Esophagus muscularis mucosa (tissue), 4 donors: ENCODE measurements around the gene PTPRD. TPM values are rescaled to one million over a fixed set of nuclear protein-coding genes. Genes with fewer than 3 reads are reported as not detected.

Experiments used
- DNase-seq: peaks from one replicate; pipeline ENCODE4 v3.0.0-alpha.2; 2017; ENCODE audit errors: extremely low spot score
- H3K27ac ChIP-seq, 4 donors: fragments of 200-600 bp; sonication (generic); replicated peaks in 1 of 4; 1 replicate in 3 of 4; 2 replicates in 1 of 4; pipeline ENCODE4 v1.5.1; 2016 to 2019; ENCODE audit warnings: mild to moderate bottlenecking in 1 of 4
- H3K27me3 ChIP-seq, 4 donors: fragments of 200-600 bp; sonication (generic); one replicate each; pipeline versions ENCODE4 v1.5.1 to v1.6.0; 2016 to 2019
- H3K36me3 ChIP-seq, 4 donors: fragments of 200-600 bp; sonication (generic); one replicate each; pipeline ENCODE4 v1.5.1; 2016 to 2019
- H3K4me1 ChIP-seq, 4 donors: fragments of 200-600 bp; sonication (generic); one replicate each; pipeline ENCODE4 v1.5.1; 2016 to 2019
- H3K4me3 ChIP-seq, 4 donors: fragments of 200-600 bp; sonication (generic); 1 replicate in 2 of 4; 2 replicates in 2 of 4; pipeline ENCODE4 v1.5.1; 2016 to 2019; ENCODE audit warnings: mild to moderate bottlenecking in 4 of 4, moderate library complexity in 1 of 4
- H3K9me3 ChIP-seq, 4 donors: fragments of 200-600 bp; sonication (generic); 1 replicate in 3 of 4; 2 replicates in 1 of 4; pipeline ENCODE4 v1.5.1; 2016 to 2019
- EP300 ChIP-seq: sonication (generic); formaldehyde crosslinking; IDR thresholded peaks from one replicate; pipeline ENCODE4 v1.6.1; 2017; ENCODE audit warnings: antibody characterized with exemption
- POLR2A ChIP-seq: fragments of 450-650 bp; IDR thresholded peaks from one replicate; pipeline ENCODE4 v1.6.1; 2017; ENCODE audit warnings: antibody characterized with exemption, moderate library complexity, mild to moderate bottlenecking, low read depth
- POLR2AphosphoS5 ChIP-seq, 2 donors: sonication (generic); formaldehyde crosslinking; IDR thresholded peaks; one replicate each; pipeline ENCODE4 v1.6.1; 2017; ENCODE audit warnings: antibody characterized with exemption in 2 of 2
- WGBS: methylation state at CpG from one replicate; pipeline ENCODE4 v1.1.5; 2018; 5-methylcytosine and 5-hydroxymethylcytosine counted together
- intact Hi-C: fragments of 100-400 bp; cut with DNase I; formaldehyde crosslinking; loops from one replicate; pipeline ENCODE4 v1.15.1; 2023
- total RNA-seq, 4 donors: library from RNA; depleted of rRNA; stranded (reverse); fragments of >200 nt; gene quantifications; one replicate each; pipeline versions ENCODE4 v1.1.0 to v1.2.1, GENCODE V29; 2016
- TF ChIP-seq, protein P1 (sequence below), 3 experiments: fragments of 200-600 bp in 2 of 3; fragments of 450-650 bp in 1 of 3; sonication (generic) in 2 of 3; IDR thresholded peaks; one replicate each; pipeline ENCODE4 v1.5.1; 2017 to 2019; ENCODE audit warnings: antibody characterized with exemption in 3 of 3, mild to moderate bottlenecking in 2 of 3, moderate library complexity in 1 of 3

The PTPRD gene
- total RNA-seq, 4 donors from 2014 or later: 4.1 to 6.6 (median 5.0) TPM

DNA sequence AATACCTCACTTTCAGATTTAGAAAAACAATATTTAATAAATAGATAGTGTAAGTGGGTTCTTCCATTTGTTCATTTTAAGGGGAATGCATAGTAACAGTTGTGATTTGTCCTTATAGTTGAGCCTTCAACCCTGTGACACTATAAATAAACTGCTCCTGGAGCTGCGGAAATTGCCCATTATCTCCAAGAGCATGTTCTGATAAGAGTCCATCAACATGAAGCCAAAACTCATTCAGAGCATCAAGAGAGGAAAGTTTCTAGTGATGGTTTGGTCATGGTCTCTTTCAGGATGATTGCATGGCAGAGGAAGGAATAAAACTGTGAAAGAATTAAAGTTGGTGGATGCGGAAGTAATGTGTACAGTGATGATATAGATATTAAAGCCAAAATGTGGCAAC, 2041.2 kb downstream of the PTPRD start:
- no peaks in the 10 kb centered on the region for H3K9me3 ChIP-seq
- no peak overlapping the region for H3K4me3 ChIP-seq
- no peak for DNase-seq
- H3K27me3 ChIP-seq: no peaks in the 10 kb centered on the region
- intact Hi-C loops: no loop called here
- TF ChIP-seq EP300 (no peak), POLR2A (no peak)
- TF ChIP-seq, protein P1, sequence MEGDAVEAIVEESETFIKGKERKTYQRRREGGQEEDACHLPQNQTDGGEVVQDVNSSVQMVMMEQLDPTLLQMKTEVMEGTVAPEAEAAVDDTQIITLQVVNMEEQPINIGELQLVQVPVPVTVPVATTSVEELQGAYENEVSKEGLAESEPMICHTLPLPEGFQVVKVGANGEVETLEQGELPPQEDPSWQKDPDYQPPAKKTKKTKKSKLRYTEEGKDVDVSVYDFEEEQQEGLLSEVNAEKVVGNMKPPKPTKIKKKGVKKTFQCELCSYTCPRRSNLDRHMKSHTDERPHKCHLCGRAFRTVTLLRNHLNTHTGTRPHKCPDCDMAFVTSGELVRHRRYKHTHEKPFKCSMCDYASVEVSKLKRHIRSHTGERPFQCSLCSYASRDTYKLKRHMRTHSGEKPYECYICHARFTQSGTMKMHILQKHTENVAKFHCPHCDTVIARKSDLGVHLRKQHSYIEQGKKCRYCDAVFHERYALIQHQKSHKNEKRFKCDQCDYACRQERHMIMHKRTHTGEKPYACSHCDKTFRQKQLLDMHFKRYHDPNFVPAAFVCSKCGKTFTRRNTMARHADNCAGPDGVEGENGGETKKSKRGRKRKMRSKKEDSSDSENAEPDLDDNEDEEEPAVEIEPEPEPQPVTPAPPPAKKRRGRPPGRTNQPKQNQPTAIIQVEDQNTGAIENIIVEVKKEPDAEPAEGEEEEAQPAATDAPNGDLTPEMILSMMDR (IDR thresholded peaks at IDR 0.05): no peak
- WGBS: 89% methylated on average over 2 of the region's 2 CpGs
- H3K36me3 ChIP-seq: no peaks in the 10 kb centered on the region
- H3K4me1 ChIP-seq: no peaks in the 10 kb centered on the region
- no peak overlapping the region for H3K27ac ChIP-seq

DNA sequence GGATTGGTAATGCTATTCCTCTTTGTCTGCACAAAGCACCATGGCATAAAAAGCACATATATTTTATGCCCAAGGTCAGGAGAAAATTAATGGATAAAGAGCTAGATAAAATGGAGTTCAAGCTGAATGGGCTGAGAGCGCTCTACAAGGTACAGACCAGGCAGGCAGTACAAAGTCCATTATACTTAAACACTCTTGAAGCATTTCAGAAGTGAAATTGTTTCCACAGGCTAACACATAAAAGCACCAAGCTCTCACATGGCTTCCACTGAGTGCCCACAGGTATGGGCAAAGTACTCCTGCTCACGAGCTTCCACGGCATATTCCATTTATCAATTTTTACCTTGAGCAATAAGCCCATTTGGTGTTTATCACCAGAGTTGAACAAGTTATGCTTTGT, 2042.0 kb downstream of the PTPRD start:
- no peak overlapping the region for H3K4me3 ChIP-seq
- no peaks in the 10 kb centered on the region for H3K9me3 ChIP-seq
- no peak for DNase-seq
- 97% methylated on average over 3 of the region's 3 CpGs for WGBS
- intact Hi-C loops: no loop called here
- TF ChIP-seq POLR2A (no peak), POLR2AphosphoS5 (IDR thresholded peaks at IDR 0.05) (no peak), EP300 (no peak)
- TF ChIP-seq, protein P1 (IDR thresholded peaks at IDR 0.05): no peak
- no peak overlapping the region for H3K27ac ChIP-seq
- H3K4me1 ChIP-seq: no peaks in the 10 kb centered on the region
- no peaks in the 10 kb centered on the region for H3K36me3 ChIP-seq
- no peaks in the 10 kb centered on the region for H3K27me3 ChIP-seq

DNA sequence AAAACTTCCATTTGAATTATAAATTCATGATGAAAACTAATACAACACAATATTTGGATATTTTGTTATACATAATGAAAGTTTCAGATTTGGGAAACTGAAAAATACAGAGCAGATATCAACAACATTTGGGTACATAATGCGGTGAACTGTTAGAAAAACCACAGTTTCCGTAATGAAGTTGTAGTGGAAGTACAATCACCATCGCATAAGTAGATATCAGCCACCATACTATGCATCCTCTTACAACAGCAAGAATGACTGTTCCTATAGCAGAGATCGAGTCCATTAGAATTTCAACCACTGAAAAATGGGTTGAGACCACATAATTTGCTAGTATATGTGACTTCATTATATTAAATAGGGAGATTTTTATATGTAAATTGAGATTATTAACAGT, 2043.0 kb downstream of the PTPRD start:
- intact Hi-C loops: no loop called here

DNA sequence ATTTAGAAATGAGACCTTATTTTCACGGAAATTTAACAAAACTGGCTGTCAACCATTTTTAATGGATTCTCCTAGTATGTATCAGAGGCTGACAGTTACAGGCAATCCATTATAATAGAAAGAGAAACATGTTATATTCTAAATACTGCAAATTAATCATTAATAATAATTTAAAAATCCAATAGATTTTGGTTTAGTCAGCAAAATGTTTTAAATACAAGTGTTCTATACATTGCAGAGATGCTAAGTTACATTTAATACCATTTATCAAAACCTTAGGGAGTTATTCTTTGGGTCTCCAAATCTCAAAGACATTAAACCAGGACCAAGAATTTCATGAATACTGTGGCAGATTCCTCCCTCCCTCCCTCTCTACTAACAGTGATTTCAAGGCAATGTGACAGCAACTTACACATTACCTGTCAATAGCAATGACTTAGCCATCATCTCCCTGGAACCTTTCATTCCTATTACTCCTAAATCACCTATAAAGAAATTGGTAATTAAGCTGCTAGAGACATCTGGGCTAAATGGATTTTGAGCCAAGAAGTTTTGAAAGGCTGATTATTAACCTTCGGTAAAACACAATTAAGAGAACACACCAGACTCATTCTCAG, 2044.7 kb downstream of the PTPRD start:
- no peaks in the 10 kb centered on the region for H3K27me3 ChIP-seq

More for the DNA sequence above, 2043.0 kb downstream of the PTPRD start:
- H3K27me3 ChIP-seq: no peaks in the 10 kb centered on the region
- no peak for DNase-seq
- H3K9me3 ChIP-seq: no peaks in the 10 kb centered on the region
- H3K27ac ChIP-seq: no peak overlapping the region
- H3K36me3 ChIP-seq: no peaks in the 10 kb centered on the region
- no peak overlapping the region for H3K4me3 ChIP-seq
- H3K4me1 ChIP-seq: no peaks in the 10 kb centered on the region
- no peak for TF ChIP-seq POLR2A
- TF ChIP-seq, protein P1 (IDR thresholded peaks at IDR 0.05): no peak
- TF ChIP-seq EP300: no peak
- TF ChIP-seq POLR2AphosphoS5 (IDR thresholded peaks at IDR 0.05): no peak
- 91% methylated on average over 4 of the region's 4 CpGs for WGBS

More for the DNA sequence above, 2044.7 kb downstream of the PTPRD start:
- TF ChIP-seq, protein P1 (IDR thresholded peaks at IDR 0.05): no peak
- TF ChIP-seq EP300: no peak
- TF ChIP-seq POLR2AphosphoS5 (IDR thresholded peaks at IDR 0.05): no peak
- no peak for TF ChIP-seq POLR2A
- Histone ChIP-seq H3K36me3 (no peaks in the 10 kb centered on the region), H3K4me3 (no peak overlapping the region), H3K4me1 (no peaks in the 10 kb centered on the region), H3K9me3 (no peaks in the 10 kb centered on the region), H3K27ac (no peak overlapping the region)
- 93% methylated on average over 2 of the region's 2 CpGs for WGBS
- DNase-seq: no peak
- intact Hi-C loops: no loop called here
